ENCODE results near the gene CDH23. TPM values are rescaled to one million over a fixed set of nuclear protein-coding genes. Genes with fewer than 3 reads are reported as not detected.

CDH23 gene
- polyA plus RNA-seq, 1 donor from 2014 or later: 6.6 TPM

- Histone ChIP-seq H3K4me3 (ENCODE audit: low read length) (no peak overlapping the region), H3K9ac (ENCODE audit: low read length) (no peak overlapping the region), H3K27me3 (ENCODE audit: insufficient read depth, low read depth, low read length) (no peaks in the 10 kb centered on the region), H3F3A (ENCODE audit: insufficient read depth, low read length, poor library complexity, severe bottlenecking) (no peaks in the 10 kb centered on the region), H3K27ac (ENCODE audit: low read length) (no peak overlapping the region), H3K36me3 (ENCODE audit: insufficient read depth, low read length) (no peaks in the 10 kb centered on the region), H4K20me1 (ENCODE audit: insufficient read depth) (no peaks in the 10 kb centered on the region), H3K4me2 (ENCODE audit: low read length) (no peak overlapping the region), H2AFZ (ENCODE audit: low read depth, low read length) (no peak overlapping the region), H3K9me2 (ENCODE audit: insufficient read depth, low read length) (no peaks in the 10 kb centered on the region), H3K79me2 (replicated peaks; ENCODE audit: insufficient read depth, low read length) (no peaks in the 10 kb centered on the region), H3K9me3 (ENCODE audit: low read length) (no peaks in the 10 kb centered on the region)
- no peak for TF ChIP-seq TAF1 (IDR thresholded peaks at IDR 0.05; ENCODE audit: low read depth)
- TF ChIP-seq EP300 (conservative IDR thresholded peaks at IDR 0.05; ENCODE audit: poor library complexity, severe bottlenecking): no peak
- no peak for TF ChIP-seq RAD21 (conservative IDR thresholded peaks at IDR 0.05)
- no peak for TF ChIP-seq SMC3 (conservative IDR thresholded peaks at IDR 0.05; ENCODE audit: poor library complexity)
Observed at GRCh38 chr10:71359364-71360046, 37.2 kb upstream of the CDH23 start.

- no peak overlapping the region for H3K9ac ChIP-seq (ENCODE audit: low read length)
- H3K4me2 ChIP-seq (ENCODE audit: low read length): no peak overlapping the region
- H3K79me2 ChIP-seq (replicated peaks; ENCODE audit: insufficient read depth, low read length): no peaks in the 10 kb centered on the region
- H3F3A ChIP-seq (ENCODE audit: insufficient read depth, low read length, poor library complexity, severe bottlenecking): no peaks in the 10 kb centered on the region
- no peaks in the 10 kb centered on the region for H4K20me1 ChIP-seq (ENCODE audit: insufficient read depth)
- H3K9me3 ChIP-seq (ENCODE audit: low read length): no peaks in the 10 kb centered on the region
- H3K9me2 ChIP-seq (ENCODE audit: insufficient read depth, low read length): no peaks in the 10 kb centered on the region
- no peaks in the 10 kb centered on the region for H3K36me3 ChIP-seq (ENCODE audit: insufficient read depth, low read length)
- H3K4me3 ChIP-seq (ENCODE audit: low read length): no peak overlapping the region
- no peak overlapping the region for H2AFZ ChIP-seq (ENCODE audit: low read depth, low read length)
- TF ChIP-seq POLR2AphosphoS5 (IDR thresholded peaks at IDR 0.05) (no peak), TAF1 (IDR thresholded peaks at IDR 0.05; ENCODE audit: low read depth) (no peak), EZH2 (IDR thresholded peaks at IDR 0.05; ENCODE audit: borderline replicate concordance, insufficient read depth, low read length, poor library complexity, severe bottlenecking) (no peak), SMC3 (conservative IDR thresholded peaks at IDR 0.05; ENCODE audit: poor library complexity) (no peak), RAD21 (conservative IDR thresholded peaks at IDR 0.05) (no peak), EP300 (conservative IDR thresholded peaks at IDR 0.05; ENCODE audit: poor library complexity, severe bottlenecking) (no peak), CTCF (IDR thresholded peaks at IDR 0.05; ENCODE audit: poor library complexity, severe bottlenecking) (no peak), MXI1 (conservative IDR thresholded peaks at IDR 0.05; ENCODE audit: poor library complexity, severe bottlenecking) (no peak), REST (IDR thresholded peaks at IDR 0.05; ENCODE audit: borderline replicate concordance) (no peak)
- no peak overlapping the region for H3K27ac ChIP-seq (ENCODE audit: low read length)
- no peaks in the 10 kb centered on the region for H3K27me3 ChIP-seq (ENCODE audit: insufficient read depth, low read depth, low read length)
Observed at GRCh38 chr10:71360735-71361134, 36.0 kb upstream of the CDH23 start.

All from neural cell (in vitro differentiated cells).